HS-5 (cell line): Measurements from ENCODE around the gene SLC24A5.

Source experiments
- DNase-seq: peaks from one replicate; pipeline ENCODE4 v3.0.0-alpha.2; 2012; ENCODE audit warnings: low read depth

SLC24A5 gene

GRCh38 chr15:48190932-48191573 lies 70.3 kb downstream of the SLC24A5 start:
- no peak for DNase-seq

GRCh38 chr15:48191574-48192225 lies 70.9 kb downstream of the SLC24A5 start, which contains the start of gene CTXN2:
TSS of gene CTXN2 (plus strand) at chr15:48191665. CDS start at chr15:48201301, 9,636 bp downstream.
- DNase-seq: no peak
